Kidney (tissue), 14 donors: ENCODE results near the gene KANK4. TPM values are rescaled to one million over a fixed set of nuclear protein-coding genes. Genes with fewer than 3 reads are reported as not detected.

Source experiments
- DNase-seq, 5 donors: peaks; one replicate each; pipeline ENCODE4 v3.0.0-alpha.2; 2013 to 2020
- FAIRE-seq: peaks from 2 replicates; lab custom pipeline; 2012; peaks lifted over from hg19 to GRCh38; lab: Jason Lieb, UNC
- H3K27ac ChIP-seq, 2 donors: one replicate each; pipeline ENCODE4 v1.7.0; 2013; ENCODE audit warnings: low read depth in 2 of 2, low read length in 2 of 2, inconsistent platforms in 1 of 2
- H3K27me3 ChIP-seq: one replicate; pipeline ENCODE4 v1.7.1; 2013; ENCODE audit warnings: low read length, inconsistent platforms; ENCODE audit not compliant: control insufficient read depth, insufficient read depth
- H3K36me3 ChIP-seq, 3 donors: one replicate each; pipeline versions ENCODE4 v1.7.0 to v1.7.1; 2013; ENCODE audit warnings: low read length in 3 of 3, control low read depth in 1 of 3, inconsistent platforms in 1 of 3; ENCODE audit not compliant: insufficient read depth in 3 of 3, control insufficient read depth in 2 of 3
- H3K4me1 ChIP-seq, 3 donors: one replicate each; pipeline versions ENCODE4 v1.7.0 to v1.7.1; 2013; ENCODE audit warnings: low read length in 3 of 3, inconsistent platforms in 1 of 3, low read depth in 1 of 3; ENCODE audit not compliant: control insufficient read depth in 2 of 3, insufficient read depth in 2 of 3
- H3K4me3 ChIP-seq, 3 donors: one replicate each; pipeline versions ENCODE4 v1.7.0 to v1.8.1; 2013; ENCODE audit warnings: low read length in 3 of 3, control low read depth in 1 of 3, inconsistent platforms in 1 of 3
- H3K9ac ChIP-seq, 3 donors: one replicate each; pipeline versions ENCODE4 v1.7.0 to v1.7.1; 2013; ENCODE audit warnings: low read length in 3 of 3, control low read depth in 1 of 3, inconsistent platforms in 1 of 3
- H3K9me3 ChIP-seq, 3 donors: one replicate each; pipeline versions ENCODE4 v1.7.0 to v1.7.1; 2013; ENCODE audit warnings: low read length in 3 of 3, control low read depth in 1 of 3, inconsistent platforms in 1 of 3; ENCODE audit not compliant: control insufficient read depth in 2 of 3, insufficient read depth in 1 of 3
- CTCF ChIP-seq: IDR thresholded peaks from 3 replicates; pipeline ENCODE4 v1.5.1; 2012; ENCODE audit warnings: mild to moderate bottlenecking, moderate library complexity, borderline replicate concordance; ENCODE audit not compliant: insufficient read depth; ENCODE audit errors: extremely low read depth
- intact Hi-C: fragments of 100-400 bp; cut with DNase I; formaldehyde crosslinking; loops from one replicate; pipeline ENCODE4 v1.11.1; 2022
- polyA plus RNA-seq: library from polyadenylated mRNA; stranded (reverse); fragments of 350-450 nt; fragmentation: Illumina TruSeq; extraction: RNeasy Lipid Tissue Mini Kit (QIAGEN cat#74804); gene quantifications from one replicate; pipeline ENCODE4 v1.2.3, GENCODE V29; 2014; ENCODE audit warnings: low read depth, low replicate concordance; ENCODE audit not compliant: insufficient read depth
- total RNA-seq: library from RNA; stranded (reverse); fragmentation: NEBNext Ultra II Directional; extraction: Animal tissue kit (Norgen Biotek cat#: 25700); gene quantifications from one replicate; pipeline ENCODE4 v1.2.1, GENCODE V29; 2021
- donor health status: control.
- donor health status: control.
- donor health status: control.
- donor health status: control.
- donor health status: control.
- donor health status: DM: yes; HTN: yes; CAD: no.
- donor health status: Normal renal cell carcinoma (clear cell type).

KANK4 gene
- total and polyA plus RNA-seq, 2 donors from 2014 or later: 0.28 to 0.50 TPM

GRCh38 chr1:62342270-62342669 is 23.0 kb upstream of the KANK4 start:
- Histone ChIP-seq H3K9ac (no peak overlapping the region), H3K36me3 (no peaks in the 10 kb centered on the region), H3K4me3 (no peak overlapping the region), H3K4me1 (peaks cover 0 to 11% (median 0%) of the 10 kb centered on the region in 3 donors), H3K9me3 (no peaks in the 10 kb centered on the region), H3K27me3 (no peaks in the 10 kb centered on the region), H3K27ac (no peak overlapping the region)
- FAIRE-seq (no peak), DNase-seq (no peak)
- intact Hi-C loops: no loop called here
- TF ChIP-seq CTCF: no peak

- no peak overlapping the region for H3K4me3 ChIP-seq
These were observed 22.4 kb upstream of the KANK4 start for GRCh38 chr1:62341615-62342014.

GRCh38 chr1:62341089-62341488 is 21.9 kb upstream of the KANK4 start:
- Histone ChIP-seq H3K27ac (no peak overlapping the region), H3K9ac (no peak overlapping the region), H3K4me3 (no peak overlapping the region), H3K27me3 (no peaks in the 10 kb centered on the region), H3K4me1 (peaks cover 0 to 14% (median 0%) of the 10 kb centered on the region in 3 donors), H3K9me3 (no peaks in the 10 kb centered on the region), H3K36me3 (no peaks in the 10 kb centered on the region)
- FAIRE-seq (no peak), DNase-seq (no peak)
- intact Hi-C loops: no loop called here
- TF ChIP-seq CTCF: no peak

More at GRCh38 chr1:62341615-62342014, 22.4 kb upstream of the KANK4 start:
- H3K4me1 ChIP-seq: peaks cover 0 to 13% (median 0%) of the 10 kb centered on the region in 3 donors
- intact Hi-C loops: no loop called here
- no peaks in the 10 kb centered on the region for H3K36me3 ChIP-seq
- no peak for TF ChIP-seq CTCF
- no peaks in the 10 kb centered on the region for H3K9me3 ChIP-seq
- DNase-seq (no peak), FAIRE-seq (no peak)
- no peak overlapping the region for H3K27ac ChIP-seq
- H3K27me3 ChIP-seq: no peaks in the 10 kb centered on the region
- no peak overlapping the region for H3K9ac ChIP-seq
